ENCODE results near the gene GJD4.

- no peak for TF ChIP-seq EZH2 (IDR thresholded peaks at IDR 0.05; ENCODE audit: low read depth)
- TF ChIP-seq, protein P1, sequence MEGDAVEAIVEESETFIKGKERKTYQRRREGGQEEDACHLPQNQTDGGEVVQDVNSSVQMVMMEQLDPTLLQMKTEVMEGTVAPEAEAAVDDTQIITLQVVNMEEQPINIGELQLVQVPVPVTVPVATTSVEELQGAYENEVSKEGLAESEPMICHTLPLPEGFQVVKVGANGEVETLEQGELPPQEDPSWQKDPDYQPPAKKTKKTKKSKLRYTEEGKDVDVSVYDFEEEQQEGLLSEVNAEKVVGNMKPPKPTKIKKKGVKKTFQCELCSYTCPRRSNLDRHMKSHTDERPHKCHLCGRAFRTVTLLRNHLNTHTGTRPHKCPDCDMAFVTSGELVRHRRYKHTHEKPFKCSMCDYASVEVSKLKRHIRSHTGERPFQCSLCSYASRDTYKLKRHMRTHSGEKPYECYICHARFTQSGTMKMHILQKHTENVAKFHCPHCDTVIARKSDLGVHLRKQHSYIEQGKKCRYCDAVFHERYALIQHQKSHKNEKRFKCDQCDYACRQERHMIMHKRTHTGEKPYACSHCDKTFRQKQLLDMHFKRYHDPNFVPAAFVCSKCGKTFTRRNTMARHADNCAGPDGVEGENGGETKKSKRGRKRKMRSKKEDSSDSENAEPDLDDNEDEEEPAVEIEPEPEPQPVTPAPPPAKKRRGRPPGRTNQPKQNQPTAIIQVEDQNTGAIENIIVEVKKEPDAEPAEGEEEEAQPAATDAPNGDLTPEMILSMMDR (conservative IDR thresholded peaks at IDR 0.05): no peak
These were observed 35.9 kb upstream of the GJD4 start for GRCh38 chr10:35569111-35569707.

Measured in PC-9 (cell line).